ENCODE results near the gene RAD17. TPM values are rescaled to one million over a fixed set of nuclear protein-coding genes. Genes with fewer than 3 reads are reported as not detected.

Gene RAD17
- total and polyA plus RNA-seq, 2 experiments from 2014 or later: 29.0 to 38.8 TPM

DNA sequence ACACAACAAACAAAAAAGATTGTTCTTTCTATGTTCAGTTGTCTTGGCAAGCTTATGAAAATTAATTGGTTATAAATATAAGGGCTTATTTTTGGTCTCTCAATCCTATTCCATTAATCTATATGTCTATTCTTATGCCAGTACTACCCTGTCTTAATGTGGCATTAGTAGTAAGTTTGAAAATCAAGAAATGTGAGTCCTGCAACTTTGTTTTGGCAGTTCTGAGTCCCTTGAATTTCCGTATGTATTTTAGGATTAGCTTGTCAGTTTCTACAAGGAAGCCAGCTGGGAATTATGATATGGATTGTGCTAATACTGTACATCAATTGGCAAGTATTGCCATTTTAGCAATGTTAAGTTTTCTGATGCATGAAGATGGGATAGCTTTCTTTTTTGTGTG, 26.5 kb upstream of the RAD17 start:
- Histone ChIP-seq H3K79me2 (replicated peaks; ENCODE audit: insufficient read depth) (no peaks in the 10 kb centered on the region), H3K4me2 (no peak overlapping the region), H3K9me2 (ENCODE audit: insufficient read depth) (no peaks in the 10 kb centered on the region), H3K36me3 (ENCODE audit: insufficient read depth) (no peaks in the 10 kb centered on the region), H3K4me3 (no peak overlapping the region), H2AFZ (no peak overlapping the region), H3K27ac (ENCODE audit: low read depth) (no peak overlapping the region), H3K27me3 (ENCODE audit: insufficient read depth) (no peaks in the 10 kb centered on the region), H3F3A (replicated peaks; ENCODE audit: low read depth) (no peaks in the 10 kb centered on the region), H4K20me1 (replicated peaks; ENCODE audit: insufficient read depth) (no peaks in the 10 kb centered on the region), H3K4me1 (ENCODE audit: insufficient read depth) (no peaks in the 10 kb centered on the region)
- ATAC-seq: no peak
- H3K27ac Mint-ChIP-seq: no peak overlapping the region
- TF ChIP-seq, protein P1, sequence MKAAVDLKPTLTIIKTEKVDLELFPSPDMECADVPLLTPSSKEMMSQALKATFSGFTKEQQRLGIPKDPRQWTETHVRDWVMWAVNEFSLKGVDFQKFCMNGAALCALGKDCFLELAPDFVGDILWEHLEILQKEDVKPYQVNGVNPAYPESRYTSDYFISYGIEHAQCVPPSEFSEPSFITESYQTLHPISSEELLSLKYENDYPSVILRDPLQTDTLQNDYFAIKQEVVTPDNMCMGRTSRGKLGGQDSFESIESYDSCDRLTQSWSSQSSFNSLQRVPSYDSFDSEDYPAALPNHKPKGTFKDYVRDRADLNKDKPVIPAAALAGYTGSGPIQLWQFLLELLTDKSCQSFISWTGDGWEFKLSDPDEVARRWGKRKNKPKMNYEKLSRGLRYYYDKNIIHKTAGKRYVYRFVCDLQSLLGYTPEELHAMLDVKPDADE (IDR thresholded peaks at IDR 0.05): no peak
- TF ChIP-seq, protein P2, sequence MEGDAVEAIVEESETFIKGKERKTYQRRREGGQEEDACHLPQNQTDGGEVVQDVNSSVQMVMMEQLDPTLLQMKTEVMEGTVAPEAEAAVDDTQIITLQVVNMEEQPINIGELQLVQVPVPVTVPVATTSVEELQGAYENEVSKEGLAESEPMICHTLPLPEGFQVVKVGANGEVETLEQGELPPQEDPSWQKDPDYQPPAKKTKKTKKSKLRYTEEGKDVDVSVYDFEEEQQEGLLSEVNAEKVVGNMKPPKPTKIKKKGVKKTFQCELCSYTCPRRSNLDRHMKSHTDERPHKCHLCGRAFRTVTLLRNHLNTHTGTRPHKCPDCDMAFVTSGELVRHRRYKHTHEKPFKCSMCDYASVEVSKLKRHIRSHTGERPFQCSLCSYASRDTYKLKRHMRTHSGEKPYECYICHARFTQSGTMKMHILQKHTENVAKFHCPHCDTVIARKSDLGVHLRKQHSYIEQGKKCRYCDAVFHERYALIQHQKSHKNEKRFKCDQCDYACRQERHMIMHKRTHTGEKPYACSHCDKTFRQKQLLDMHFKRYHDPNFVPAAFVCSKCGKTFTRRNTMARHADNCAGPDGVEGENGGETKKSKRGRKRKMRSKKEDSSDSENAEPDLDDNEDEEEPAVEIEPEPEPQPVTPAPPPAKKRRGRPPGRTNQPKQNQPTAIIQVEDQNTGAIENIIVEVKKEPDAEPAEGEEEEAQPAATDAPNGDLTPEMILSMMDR (conservative IDR thresholded peaks at IDR 0.05; ENCODE audit: low read depth in 2 of 2): no peak
- no peak for TF ChIP-seq POLR2AphosphoS5 (IDR thresholded peaks at IDR 0.05; ENCODE audit: low read depth)
- no peak for TF ChIP-seq REST (IDR thresholded peaks at IDR 0.05; ENCODE audit: unreplicated experiment)
- TF ChIP-seq JUNB (IDR thresholded peaks at IDR 0.05; ENCODE audit: unreplicated experiment): no peak
- TF ChIP-seq STAT1 (IDR thresholded peaks at IDR 0.05; ENCODE audit: unreplicated experiment): no peak
- no peak for TF ChIP-seq NANOG (IDR thresholded peaks at IDR 0.05; ENCODE audit: borderline replicate concordance)
- no peak for TF ChIP-seq CREB1 (CRISPR knock-in tag; IDR thresholded peaks at IDR 0.05; ENCODE audit: low read depth)
- no peak for TF ChIP-seq EZH2 (IDR thresholded peaks at IDR 0.05; ENCODE audit: low read depth, unreplicated experiment)
- TF ChIP-seq ZNF114 (CRISPR knock-in tag; IDR thresholded peaks at IDR 0.05): no peak
- TF ChIP-seq ZNF462 (CRISPR knock-in tag; IDR thresholded peaks at IDR 0.05): no peak
- no peak for TF ChIP-seq ZNF331 (CRISPR knock-in tag; IDR thresholded peaks at IDR 0.05; ENCODE audit: low read depth)
- no peak for TF ChIP-seq EZH2phosphoT487 (IDR thresholded peaks at IDR 0.05; ENCODE audit: unreplicated experiment)
- no peak for DNase-seq (ENCODE audit: low spot score)
- H3K4me3 Mint-ChIP-seq: no peak overlapping the region
- no peaks in the 10 kb centered on the region for H3K9me3 Mint-ChIP-seq
- no peaks in the 10 kb centered on the region for H3K4me1 Mint-ChIP-seq
- H3K27me3 Mint-ChIP-seq (ENCODE audit: insufficient read depth, low read depth, poor library complexity): no peaks in the 10 kb centered on the region
- H3K36me3 Mint-ChIP-seq (ENCODE audit: low read depth): no peaks in the 10 kb centered on the region
